ENCODE measurements around the gene PDGFRB. TPM values are rescaled to one million over a fixed set of nuclear protein-coding genes. Genes with fewer than 3 reads are reported as not detected.

Gene PDGFRB
- polyA plus RNA-seq, 1 donor (not counting 4 experiments of a cell fraction or from before 2014, with no cell fraction given): 0.14 TPM

GRCh38 chr5:150113047-150113744, 42.4 kb downstream of the PDGFRB start:
- Histone ChIP-seq H3K4me1 (ENCODE audit: control insufficient read depth, extremely low read depth, insufficient read depth, low read length) (peaks cover 13% of the 10 kb centered on the region), H4K20me1 (ENCODE audit: control insufficient read depth, extremely low read depth, insufficient read depth, low read length) (no peaks in the 10 kb centered on the region), H3K36me3 (ENCODE audit: control insufficient read depth in 2 of 2, extremely low read depth in 1 of 2, insufficient read depth in 2 of 2, low read length in 2 of 2) (no peaks in the 10 kb centered on the region), H3K9me3 (ENCODE audit: control insufficient read depth, low read depth, low read length) (no peaks in the 10 kb centered on the region), H3K79me2 (ENCODE audit: control insufficient read depth, insufficient read depth, low read length) (no peaks in the 10 kb centered on the region), H3K4me3 (ENCODE audit: control insufficient read depth in 2 of 3, extremely low read depth in 1 of 3, insufficient read depth in 2 of 3, low read depth in 1 of 3, low read length in 3 of 3) (no peak overlapping the region), H3K4me2 (ENCODE audit: control insufficient read depth, extremely low read depth, insufficient read depth, low read depth, low read length) (no peak overlapping the region), H2AFZ (ENCODE audit: control insufficient read depth, low read length) (no peak overlapping the region), H3K27me3 (ENCODE audit: control insufficient read depth, extremely low read depth, insufficient read depth, low read length) (no peaks in the 10 kb centered on the region), H3K9ac (ENCODE audit: control insufficient read depth, extremely low read depth, insufficient read depth, low read length) (no peak overlapping the region), H3K27ac (ENCODE audit: control insufficient read depth, insufficient read depth, low read length) (no peak overlapping the region), H3K9me1 (ENCODE audit: control insufficient read depth, extremely low read depth, insufficient read depth, low read length) (no peaks in the 10 kb centered on the region)
- DNase-seq (ENCODE audit: low read depth, low spot score) (no peak), FAIRE-seq (no peak)
- dilution Hi-C loops (cut with MboI; ENCODE audit: extremely low pct_ligation_motif_present, low sequenced_read_pairs): no loop called here
- TF ChIP-seq CTCF (optimal IDR thresholded peaks at IDR 0.05 in 1 of 3, IDR thresholded peaks at IDR 0.05 in 1 of 3, conservative IDR thresholded peaks at IDR 0.05 in 1 of 3; ENCODE audit: extremely low read depth in 1 of 3, insufficient read depth in 2 of 3, low read length in 3 of 3) (no peak), EZH2 (IDR thresholded peaks at IDR 0.05; ENCODE audit: low read length) (no peak)

GRCh38 chr5:150112201-150113046, 43.2 kb downstream of the PDGFRB start:
- H3K4me2 ChIP-seq (ENCODE audit: control insufficient read depth, extremely low read depth, insufficient read depth, low read depth, low read length): no peak overlapping the region
- H3K36me3 ChIP-seq (ENCODE audit: control insufficient read depth in 2 of 2, extremely low read depth in 1 of 2, insufficient read depth in 2 of 2, low read length in 2 of 2): no peaks in the 10 kb centered on the region
- no peaks in the 10 kb centered on the region for H3K9me3 ChIP-seq (ENCODE audit: control insufficient read depth, low read depth, low read length)
- TF ChIP-seq EZH2 (IDR thresholded peaks at IDR 0.05; ENCODE audit: low read length) (no peak), CTCF (optimal IDR thresholded peaks at IDR 0.05 in 1 of 3, IDR thresholded peaks at IDR 0.05 in 1 of 3, conservative IDR thresholded peaks at IDR 0.05 in 1 of 3; ENCODE audit: extremely low read depth in 1 of 3, insufficient read depth in 2 of 3, low read length in 3 of 3) (no peak)
- peaks cover 13% of the 10 kb centered on the region for H3K4me1 ChIP-seq (ENCODE audit: control insufficient read depth, extremely low read depth, insufficient read depth, low read length)
- H2AFZ ChIP-seq (ENCODE audit: control insufficient read depth, low read length): no peak overlapping the region
- dilution Hi-C loops (cut with MboI; ENCODE audit: extremely low pct_ligation_motif_present, low sequenced_read_pairs): no loop called here
- no peaks in the 10 kb centered on the region for H3K79me2 ChIP-seq (ENCODE audit: control insufficient read depth, insufficient read depth, low read length)
- H4K20me1 ChIP-seq (ENCODE audit: control insufficient read depth, extremely low read depth, insufficient read depth, low read length): no peaks in the 10 kb centered on the region
- no peak overlapping the region for H3K9ac ChIP-seq (ENCODE audit: control insufficient read depth, extremely low read depth, insufficient read depth, low read length)
- DNase-seq (ENCODE audit: low read depth, low spot score): no peak
- no peak for FAIRE-seq
- H3K27me3 ChIP-seq (ENCODE audit: control insufficient read depth, extremely low read depth, insufficient read depth, low read length): no peaks in the 10 kb centered on the region
- H3K27ac ChIP-seq (ENCODE audit: control insufficient read depth, insufficient read depth, low read length): no peak overlapping the region
- no peak overlapping the region for H3K4me3 ChIP-seq (ENCODE audit: control insufficient read depth in 2 of 3, extremely low read depth in 1 of 3, insufficient read depth in 2 of 3, low read depth in 1 of 3, low read length in 3 of 3)
- no peaks in the 10 kb centered on the region for H3K9me1 ChIP-seq (ENCODE audit: control insufficient read depth, extremely low read depth, insufficient read depth, low read length)
